Suprapubic skin (tissue), 4 donors: ENCODE results near the gene DCTN2.

Experiments
- EP300 ChIP-seq: sonication (generic); formaldehyde crosslinking; IDR thresholded peaks from one replicate; pipeline ENCODE4 v1.6.1; 2017; ENCODE audit warnings: antibody characterized with exemption
- POLR2A ChIP-seq, 2 donors: fragments of 450-650 bp; IDR thresholded peaks; one replicate each; pipeline ENCODE4 v1.6.1; 2017; ENCODE audit warnings: antibody characterized with exemption in 2 of 2, mild to moderate bottlenecking in 2 of 2, moderate library complexity in 2 of 2
- POLR2AphosphoS5 ChIP-seq, 3 donors: sonication (generic); formaldehyde crosslinking; IDR thresholded peaks; one replicate each; pipeline ENCODE4 v1.6.1; 2017; ENCODE audit warnings: antibody characterized with exemption in 3 of 3
- TF ChIP-seq, protein P1 (sequence below), 2 donors: fragments of 200-600 bp in 1 of 2; fragments of 450-650 bp in 1 of 2; sonication (generic) in 1 of 2; IDR thresholded peaks; one replicate each; pipeline ENCODE4 v1.5.1; 2016 to 2019; ENCODE audit warnings: antibody characterized with exemption in 2 of 2, mild to moderate bottlenecking in 1 of 2, moderate library complexity in 1 of 2

DNA sequence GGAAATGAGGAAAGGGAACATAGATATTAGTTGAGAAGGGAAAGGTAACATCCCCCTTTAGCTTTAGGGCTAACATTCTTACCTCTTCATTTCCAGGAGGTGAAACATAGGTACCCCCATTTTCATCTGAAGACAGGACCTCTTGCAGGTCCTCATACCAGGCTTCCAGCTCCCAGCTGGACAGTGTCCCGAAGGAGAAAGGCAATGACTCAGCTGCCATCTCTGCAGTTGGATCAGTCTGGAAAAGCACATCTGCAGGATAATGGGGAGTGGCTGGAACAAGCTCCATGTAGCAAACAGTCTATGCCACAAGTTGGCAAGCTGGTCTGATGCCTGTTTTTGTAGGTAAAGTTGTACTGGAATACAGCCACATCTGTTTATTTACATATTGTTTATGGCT, 29.8 kb downstream of the DCTN2 start:
- TF ChIP-seq, protein P1, sequence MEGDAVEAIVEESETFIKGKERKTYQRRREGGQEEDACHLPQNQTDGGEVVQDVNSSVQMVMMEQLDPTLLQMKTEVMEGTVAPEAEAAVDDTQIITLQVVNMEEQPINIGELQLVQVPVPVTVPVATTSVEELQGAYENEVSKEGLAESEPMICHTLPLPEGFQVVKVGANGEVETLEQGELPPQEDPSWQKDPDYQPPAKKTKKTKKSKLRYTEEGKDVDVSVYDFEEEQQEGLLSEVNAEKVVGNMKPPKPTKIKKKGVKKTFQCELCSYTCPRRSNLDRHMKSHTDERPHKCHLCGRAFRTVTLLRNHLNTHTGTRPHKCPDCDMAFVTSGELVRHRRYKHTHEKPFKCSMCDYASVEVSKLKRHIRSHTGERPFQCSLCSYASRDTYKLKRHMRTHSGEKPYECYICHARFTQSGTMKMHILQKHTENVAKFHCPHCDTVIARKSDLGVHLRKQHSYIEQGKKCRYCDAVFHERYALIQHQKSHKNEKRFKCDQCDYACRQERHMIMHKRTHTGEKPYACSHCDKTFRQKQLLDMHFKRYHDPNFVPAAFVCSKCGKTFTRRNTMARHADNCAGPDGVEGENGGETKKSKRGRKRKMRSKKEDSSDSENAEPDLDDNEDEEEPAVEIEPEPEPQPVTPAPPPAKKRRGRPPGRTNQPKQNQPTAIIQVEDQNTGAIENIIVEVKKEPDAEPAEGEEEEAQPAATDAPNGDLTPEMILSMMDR (IDR thresholded peaks at IDR 0.05), result no peak
- no peak for TF ChIP-seq EP300
- TF ChIP-seq POLR2AphosphoS5 (IDR thresholded peaks at IDR 0.05), result no peak
- no peak for TF ChIP-seq POLR2A (IDR thresholded peaks at IDR 0.05)
